Parathyroid adenoma (tissue), 2 donors: ENCODE data around the gene SRPK1.

Experiments
- H2AFZ ChIP-seq: fragments of 300-600 bp; sonication (generic); one replicate; pipeline ENCODE4 v1.7.0; 2017; ENCODE audit warnings: antibody characterized with exemption, mild to moderate bottlenecking
- H3K27ac ChIP-seq: fragments of 300-600 bp; sonication (generic); one replicate; pipeline ENCODE4 v1.7.0; 2017
- H3K27me3 ChIP-seq: fragments of 300-600 bp; sonication (generic); one replicate; pipeline ENCODE4 v1.7.0; 2017; ENCODE audit warnings: low read length; ENCODE audit not compliant: control insufficient read depth, insufficient read depth
- H3K36me3 ChIP-seq: fragments of 300-600 bp; sonication (generic); one replicate; pipeline ENCODE4 v1.7.0; 2017; ENCODE audit warnings: low read length; ENCODE audit not compliant: control insufficient read depth, insufficient read depth
- H3K4me1 ChIP-seq: fragments of 300-600 bp; sonication (generic); one replicate; pipeline ENCODE4 v1.7.0; 2017; ENCODE audit warnings: control low read depth
- H3K4me2 ChIP-seq: fragments of 300-600 bp; sonication (generic); one replicate; pipeline ENCODE4 v1.7.0; 2017; ENCODE audit warnings: low read length
- H3K4me3 ChIP-seq: fragments of 300-600 bp; sonication (generic); one replicate; pipeline ENCODE4 v1.7.0; 2017; ENCODE audit warnings: low read depth, low read length
- H3K79me2 ChIP-seq: fragments of 300-600 bp; sonication (generic); one replicate; pipeline ENCODE4 v1.7.0; 2017; ENCODE audit warnings: control low read depth
- H3K9ac ChIP-seq: fragments of 300-600 bp; sonication (generic); one replicate; pipeline ENCODE4 v1.7.0; 2017; ENCODE audit warnings: mild to moderate bottlenecking
- H3K9me3 ChIP-seq: fragments of 300-600 bp; sonication (generic); one replicate; pipeline ENCODE4 v1.7.0; 2017; ENCODE audit warnings: low read length; ENCODE audit not compliant: control insufficient read depth
- CTCF ChIP-seq: fragments of 300-600 bp; sonication (generic); IDR thresholded peaks from one replicate; pipeline ENCODE4 v1.7.0; 2017; ENCODE audit warnings: antibody characterized with exemption, mild to moderate bottlenecking
- donor health status: primary hyperparathyroidism.

The SRPK1 gene

GRCh38 chr6:35926509-35927215, 5.8 kb upstream of the SRPK1 start:
- Histone ChIP-seq H3K4me1 (peaks cover 7% of the 10 kb centered on the region), H3K27ac (no peak overlapping the region), H3K9me3 (no peaks in the 10 kb centered on the region), H3K4me3 (no peak overlapping the region), H3K9ac (no peak overlapping the region), H3K27me3 (no peaks in the 10 kb centered on the region), H3K4me2 (no peak overlapping the region), H3K79me2 (no peaks in the 10 kb centered on the region), H3K36me3 (no peaks in the 10 kb centered on the region), H2AFZ (no peak overlapping the region)
- no peak for TF ChIP-seq CTCF

- Histone ChIP-seq H2AFZ (no peak overlapping the region), H3K4me3 (no peak overlapping the region), H3K79me2 (peaks cover 3% of the 10 kb centered on the region), H3K9me3 (no peaks in the 10 kb centered on the region), H3K4me2 (no peak overlapping the region), H3K4me1 (peaks cover 7% of the 10 kb centered on the region), H3K27ac (no peak overlapping the region), H3K9ac (no peak overlapping the region), H3K27me3 (no peaks in the 10 kb centered on the region), H3K36me3 (no peaks in the 10 kb centered on the region)
- TF ChIP-seq CTCF = no peak
Measured at GRCh38 chr6:35925961-35926360, 5.1 kb upstream of the SRPK1 start.

- H3K27me3 ChIP-seq = no peaks in the 10 kb centered on the region
- H3K9me3 ChIP-seq = no peaks in the 10 kb centered on the region
- no peak overlapping the region for H3K27ac ChIP-seq
- H3K4me3 ChIP-seq = no peak overlapping the region
- no peak for TF ChIP-seq CTCF
- H3K79me2 ChIP-seq = peaks cover 3% of the 10 kb centered on the region
- H3K4me2 ChIP-seq = no peak overlapping the region
- no peak overlapping the region for H3K9ac ChIP-seq
- no peak overlapping the region for H2AFZ ChIP-seq
- no peaks in the 10 kb centered on the region for H3K36me3 ChIP-seq
- peaks cover 7% of the 10 kb centered on the region for H3K4me1 ChIP-seq
Measured at GRCh38 chr6:35924146-35924545, 3.2 kb upstream of the SRPK1 start.

- H3K79me2 ChIP-seq = peaks cover 3% of the 10 kb centered on the region
- no peak overlapping the region for H3K4me2 ChIP-seq
- H3K4me1 ChIP-seq = peaks cover 7% of the 10 kb centered on the region
- H3K4me3 ChIP-seq = no peak overlapping the region
- no peaks in the 10 kb centered on the region for H3K27me3 ChIP-seq
- H2AFZ ChIP-seq = peak overlapping the region; percentile 95
- H3K9me3 ChIP-seq = no peaks in the 10 kb centered on the region
- no peaks in the 10 kb centered on the region for H3K36me3 ChIP-seq
- TF ChIP-seq CTCF = no peak
- no peak overlapping the region for H3K9ac ChIP-seq
- no peak overlapping the region for H3K27ac ChIP-seq
Measured at GRCh38 chr6:35922139-35922554, 1.2 kb upstream of the SRPK1 start.
